ENCODE results near the gene GPN2. TPM values are rescaled to one million over a fixed set of nuclear protein-coding genes. Genes with fewer than 3 reads are reported as not detected.
"Not testable (repeated sequence)": the region's sequence is repeated elsewhere in the genome, so short reads cannot be mapped to it uniquely, and the experiment has no call there.

Gene GPN2
- total RNA-seq, 1 experiment from 2014 or later: 11.9 TPM

DNA sequence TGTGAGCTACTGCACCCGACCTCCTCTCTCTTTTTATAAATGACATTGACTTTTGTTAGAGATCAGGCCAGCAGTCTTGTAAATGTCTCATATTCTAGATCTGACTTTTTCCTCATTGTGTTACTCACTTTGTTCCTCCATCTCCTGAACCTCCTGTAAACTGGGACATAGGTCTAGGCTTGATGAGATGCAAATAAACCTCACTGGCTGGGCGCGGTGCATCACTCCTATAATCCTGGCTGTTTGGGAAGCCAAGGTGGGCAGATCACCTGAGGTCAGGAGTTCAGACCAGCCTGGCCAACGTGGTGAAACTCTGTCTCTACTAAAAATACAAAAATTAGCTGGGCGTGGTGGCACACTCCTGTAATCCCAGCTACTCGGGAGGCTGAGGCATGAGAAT lies 42.3 kb downstream of the GPN2 start:
- not testable (repeated sequence) for DNase-seq (ENCODE audit: low read depth in 1 of 2, low spot score in 2 of 2); H3K4me3 ChIP-seq; H3K9me3 ChIP-seq (replicated peaks); H3K27ac ChIP-seq; H3K27me3 ChIP-seq (replicated peaks)
- Histone ChIP-seq H3K4me1 (replicated peaks) (peaks cover 14% of the 10 kb centered on the region), H3K36me3 (peaks cover 49% of the 10 kb centered on the region)

DNA sequence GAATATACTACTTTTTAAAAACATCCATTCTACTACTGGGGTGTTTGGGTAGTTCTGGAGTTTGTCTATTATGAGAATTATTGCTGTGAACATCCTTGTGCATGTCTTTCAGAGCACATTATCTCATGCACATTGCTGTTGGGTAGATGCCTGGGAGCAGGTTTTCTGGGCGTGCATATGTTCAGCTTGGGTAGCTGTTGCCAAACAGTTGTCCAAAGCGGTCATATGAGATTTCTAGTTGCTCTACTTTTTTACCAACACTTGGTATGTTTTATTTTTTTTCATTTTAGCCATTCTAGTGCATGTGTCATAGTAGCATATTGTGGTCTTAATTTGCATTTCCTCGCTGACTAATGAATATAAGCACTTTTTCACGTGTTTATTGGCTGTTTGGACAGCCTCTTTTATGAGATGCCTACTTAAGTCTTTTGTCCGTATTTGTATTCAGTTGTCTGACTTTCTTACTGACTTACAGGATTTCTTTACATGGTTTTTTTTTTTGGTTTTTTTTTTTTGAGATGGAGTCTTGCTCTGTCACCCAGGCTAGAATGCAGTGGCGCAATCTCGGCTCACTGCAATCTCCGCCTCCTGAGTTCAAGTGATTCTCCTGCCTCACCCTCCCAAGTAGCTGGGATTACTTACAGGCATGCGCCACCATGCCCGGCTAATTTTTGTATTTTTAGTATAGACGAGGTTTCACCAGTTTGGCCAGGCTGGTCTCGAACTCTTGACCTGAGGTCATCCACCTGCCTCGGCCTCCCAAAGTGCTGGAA lies 45.5 kb downstream of the GPN2 start:
- Histone ChIP-seq H3K27ac (no peak overlapping the region), H3K27me3 (replicated peaks) (no peaks in the 10 kb centered on the region), H3K4me3 (no peak overlapping the region), H3K36me3 (peaks cover 33% of the 10 kb centered on the region), H3K9me3 (replicated peaks) (no peaks in the 10 kb centered on the region), H3K4me1 (replicated peaks) (peaks cover 13% of the 10 kb centered on the region)
- DNase-seq (ENCODE audit: low read depth in 1 of 2, low spot score in 2 of 2): no peak

DNA sequence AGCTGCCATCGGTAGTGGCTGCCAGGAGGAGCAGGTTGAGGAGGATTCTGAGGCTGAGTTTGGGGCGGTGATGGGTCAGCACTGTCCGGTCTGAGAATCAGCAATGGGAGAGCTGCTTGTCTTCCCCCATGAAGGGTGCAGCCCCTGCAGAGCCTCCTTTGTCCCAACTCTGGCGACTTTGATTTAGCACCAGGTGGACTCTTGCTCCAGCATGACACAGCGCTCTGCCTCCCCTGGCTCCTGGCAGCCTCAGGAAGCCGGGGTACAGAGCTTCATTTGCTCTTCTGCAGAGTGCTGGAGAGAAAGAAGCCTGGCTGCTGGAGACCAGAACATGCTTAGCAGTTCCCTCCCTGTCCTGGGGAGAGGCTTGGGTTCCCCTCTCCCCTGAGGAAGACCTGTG lies 50.3 kb downstream of the GPN2 start:
- Histone ChIP-seq H3K27ac (no peak overlapping the region), H3K4me3 (no peak overlapping the region), H3K9me3 (replicated peaks) (no peaks in the 10 kb centered on the region), H3K4me1 (replicated peaks) (no peaks in the 10 kb centered on the region), H3K27me3 (replicated peaks) (no peaks in the 10 kb centered on the region), H3K36me3 (peaks cover 38% of the 10 kb centered on the region)
- no peak for DNase-seq (ENCODE audit: low read depth in 1 of 2, low spot score in 2 of 2)

DNA sequence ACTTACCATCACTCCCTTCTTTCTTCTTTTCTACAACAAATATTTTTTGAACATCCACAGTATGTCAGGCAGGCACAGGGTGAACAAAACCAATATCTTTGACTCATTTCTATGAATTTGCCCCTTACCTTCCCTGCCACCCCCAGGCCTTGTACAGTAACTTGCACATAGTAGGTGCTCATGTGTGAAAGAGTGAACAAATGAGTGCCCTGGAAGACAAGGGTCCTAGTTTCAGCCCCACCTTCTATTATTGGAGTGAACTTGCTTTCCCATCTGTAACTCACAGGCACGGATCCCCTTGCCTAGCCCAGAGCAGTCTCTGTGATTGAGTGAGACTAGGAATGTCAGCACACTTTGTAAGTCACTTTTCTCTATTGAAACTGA lies 50.8 kb downstream of the GPN2 start:
- DNase-seq (ENCODE audit: low read depth in 1 of 2, low spot score in 2 of 2): no peak
- H3K4me1 ChIP-seq (replicated peaks): no peaks in the 10 kb centered on the region
- H3K4me3 ChIP-seq: no peak overlapping the region
- H3K27ac ChIP-seq: no peak overlapping the region
- H3K36me3 ChIP-seq: peaks cover 43% of the 10 kb centered on the region
- no peaks in the 10 kb centered on the region for H3K27me3 ChIP-seq (replicated peaks)
- H3K9me3 ChIP-seq (replicated peaks): no peaks in the 10 kb centered on the region

DNA sequence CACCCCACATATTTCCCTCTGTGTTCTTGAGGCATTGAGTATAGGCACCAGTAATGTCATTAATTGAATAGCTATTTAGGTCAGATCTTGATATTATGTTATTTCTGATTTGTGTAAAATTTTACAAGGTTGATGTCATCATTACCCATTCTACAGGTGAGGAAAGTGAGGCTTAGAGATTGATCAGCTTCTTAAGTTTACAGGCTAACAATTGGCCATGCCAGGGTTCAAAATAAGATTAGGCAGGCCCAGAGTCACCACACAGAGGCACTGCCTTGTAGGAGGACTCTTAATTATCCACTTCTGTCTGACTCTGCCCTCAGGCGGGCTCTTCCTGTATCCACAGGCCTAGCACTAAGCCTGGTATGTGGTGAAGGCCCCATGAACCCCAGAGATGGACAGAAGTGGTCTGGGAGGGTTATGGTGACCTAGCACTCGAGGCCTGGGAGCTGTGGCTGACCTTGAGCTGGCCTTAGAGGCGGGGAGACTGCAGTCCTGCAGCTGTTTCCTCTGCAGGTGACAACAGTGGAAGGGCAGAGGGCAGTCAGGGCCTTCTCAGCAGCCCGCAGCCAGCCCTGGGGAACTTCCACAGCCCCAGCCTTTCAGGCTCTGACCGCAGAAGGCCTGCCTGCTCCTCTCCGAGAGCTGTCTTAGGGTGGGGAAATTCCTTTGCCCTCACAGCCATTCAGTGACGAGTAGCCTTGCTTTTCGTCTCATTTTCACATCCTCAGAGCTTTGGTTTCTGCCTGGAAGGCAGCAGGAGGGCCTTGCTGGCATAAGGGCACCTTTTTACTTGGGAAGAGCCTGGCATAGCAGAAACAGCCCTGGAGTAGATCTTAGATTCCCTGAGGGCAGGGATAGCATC lies 51.4 kb downstream of the GPN2 start:
- no peak overlapping the region for H3K27ac ChIP-seq

DNA sequence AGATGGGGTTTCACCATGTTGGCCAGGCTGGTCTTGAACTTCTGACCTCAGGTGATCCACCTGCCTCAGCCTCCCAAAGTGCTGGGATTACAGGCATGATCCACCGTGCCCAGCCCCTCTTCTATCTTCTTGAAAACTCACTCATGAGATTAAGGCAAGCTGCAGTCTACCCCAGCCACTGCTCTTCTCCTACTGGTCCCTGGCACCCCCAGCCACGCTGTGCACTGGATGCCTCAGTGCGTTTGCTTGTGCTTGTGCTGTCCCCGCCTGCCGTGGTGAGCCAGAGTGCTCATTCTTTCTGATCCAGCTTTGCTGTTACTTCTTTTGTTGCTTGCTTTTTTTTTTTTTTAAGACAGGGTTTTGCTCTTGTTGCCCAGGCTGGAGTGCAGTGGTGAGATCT lies 52.4 kb downstream of the GPN2 start:
- H3K4me3 ChIP-seq; H3K4me1 ChIP-seq (replicated peaks); H3K27me3 ChIP-seq (replicated peaks); DNase-seq (ENCODE audit: low read depth in 1 of 2, low spot score in 2 of 2); H3K9me3 ChIP-seq (replicated peaks); H3K27ac ChIP-seq: not testable (repeated sequence)
- H3K36me3 ChIP-seq: peaks cover 58% of the 10 kb centered on the region

More for the DNA sequence above, 51.4 kb downstream of the GPN2 start:
- Histone ChIP-seq H3K9me3 (replicated peaks) (no peaks in the 10 kb centered on the region), H3K4me1 (replicated peaks) (no peaks in the 10 kb centered on the region), H3K27me3 (replicated peaks) (no peaks in the 10 kb centered on the region), H3K36me3 (peaks cover 48% of the 10 kb centered on the region), H3K4me3 (no peak overlapping the region)
- no peak for DNase-seq (ENCODE audit: low read depth in 1 of 2, low spot score in 2 of 2)

DNA sequence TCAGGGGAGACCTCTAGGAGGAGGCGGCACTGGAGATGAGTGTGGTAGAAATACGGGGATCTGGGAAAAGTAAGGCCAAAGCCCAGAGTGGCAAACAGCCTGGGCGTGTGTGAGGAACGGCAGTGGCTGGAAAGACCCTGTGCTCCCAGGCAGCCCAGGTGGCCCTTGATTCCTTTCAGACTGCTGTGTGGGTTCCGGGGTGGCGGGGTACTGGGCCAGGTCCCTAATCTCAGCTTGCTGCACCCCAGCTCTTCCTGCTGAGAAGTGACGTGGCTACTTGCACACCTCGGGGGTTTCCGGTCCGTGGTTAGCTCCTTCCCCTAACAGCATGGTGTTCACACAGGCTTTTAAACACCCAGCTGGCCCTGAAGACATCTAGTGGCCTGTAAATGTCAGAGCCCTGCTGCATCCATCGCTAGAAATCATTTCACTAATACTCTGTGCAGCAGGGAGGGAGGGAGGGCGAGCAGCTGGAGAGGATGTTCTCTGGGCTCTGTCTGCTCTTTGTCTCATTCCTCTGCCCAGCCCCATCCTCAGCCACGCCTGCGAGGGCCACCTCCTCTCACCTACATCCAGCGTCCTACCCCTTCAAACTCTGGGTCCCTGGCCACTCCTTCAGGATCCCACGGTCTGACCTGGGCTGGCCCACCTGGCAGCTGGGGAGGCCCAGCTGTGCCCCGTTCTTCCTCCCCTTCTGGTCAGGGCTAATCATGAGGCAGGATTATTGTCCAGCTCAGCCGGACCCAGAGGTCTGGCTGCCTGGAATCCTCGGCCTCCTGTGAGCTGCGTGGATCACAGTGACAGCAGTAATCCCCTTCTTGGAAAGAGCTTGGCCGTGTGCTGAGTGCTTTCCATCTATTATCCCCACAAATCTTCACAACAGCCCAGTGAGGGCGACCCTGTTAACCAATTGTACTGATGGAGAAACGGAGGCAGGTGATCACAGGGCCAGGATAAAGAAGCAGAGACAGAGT lies 56.4 kb downstream of the GPN2 start:
- Histone ChIP-seq H3K4me1 (replicated peaks) (peaks cover 11% of the 10 kb centered on the region), H3K9me3 (replicated peaks) (no peaks in the 10 kb centered on the region), H3K4me3 (no peak overlapping the region), H3K36me3 (peaks cover 48% of the 10 kb centered on the region), H3K27me3 (replicated peaks) (no peaks in the 10 kb centered on the region), H3K27ac (no peak overlapping the region)
- DNase-seq (ENCODE audit: low read depth in 1 of 2, low spot score in 2 of 2): no peak

DNA sequence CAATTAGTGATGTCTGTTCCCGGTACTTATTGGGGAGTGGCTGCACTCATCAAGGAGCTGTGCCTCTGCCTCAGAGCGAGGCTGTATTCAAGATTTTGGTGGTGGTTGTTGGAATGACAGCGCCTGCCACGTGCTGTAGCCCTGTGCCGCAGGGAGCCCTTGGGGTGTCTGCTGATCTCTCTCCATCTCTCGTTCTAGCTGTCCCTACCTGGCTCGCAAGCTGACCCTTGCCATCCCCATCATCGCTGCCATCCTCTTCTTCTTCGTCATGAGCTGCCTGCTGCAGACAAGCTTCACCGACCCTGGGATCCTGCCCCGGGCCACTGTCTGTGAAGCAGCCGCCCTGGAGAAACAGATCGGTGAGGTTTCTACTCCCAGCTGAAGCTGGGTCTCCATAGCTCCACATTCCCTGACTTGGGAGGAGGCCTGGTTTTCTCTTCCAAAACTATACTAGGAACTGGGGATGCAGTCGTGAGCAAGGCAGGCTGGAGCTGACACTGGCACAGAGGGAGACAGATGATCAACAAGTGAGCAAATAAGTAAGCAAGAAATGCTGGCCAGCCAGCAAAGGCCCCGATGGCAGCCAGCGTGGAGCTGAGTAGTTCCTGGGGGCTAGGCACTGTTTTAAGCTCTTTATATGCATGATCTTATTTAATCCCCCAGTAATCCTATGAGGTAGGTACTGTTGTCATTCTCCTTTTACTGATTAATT lies 57.7 kb downstream of the GPN2 start:
- Histone ChIP-seq H3K36me3 (peaks cover 41% of the 10 kb centered on the region), H3K27ac (no peak overlapping the region), H3K4me3 (no peak overlapping the region), H3K9me3 (replicated peaks) (no peaks in the 10 kb centered on the region), H3K4me1 (replicated peaks) (peaks cover 15% of the 10 kb centered on the region), H3K27me3 (replicated peaks) (no peaks in the 10 kb centered on the region)
- no peak for DNase-seq (ENCODE audit: low read depth in 1 of 2, low spot score in 2 of 2)

DNA sequence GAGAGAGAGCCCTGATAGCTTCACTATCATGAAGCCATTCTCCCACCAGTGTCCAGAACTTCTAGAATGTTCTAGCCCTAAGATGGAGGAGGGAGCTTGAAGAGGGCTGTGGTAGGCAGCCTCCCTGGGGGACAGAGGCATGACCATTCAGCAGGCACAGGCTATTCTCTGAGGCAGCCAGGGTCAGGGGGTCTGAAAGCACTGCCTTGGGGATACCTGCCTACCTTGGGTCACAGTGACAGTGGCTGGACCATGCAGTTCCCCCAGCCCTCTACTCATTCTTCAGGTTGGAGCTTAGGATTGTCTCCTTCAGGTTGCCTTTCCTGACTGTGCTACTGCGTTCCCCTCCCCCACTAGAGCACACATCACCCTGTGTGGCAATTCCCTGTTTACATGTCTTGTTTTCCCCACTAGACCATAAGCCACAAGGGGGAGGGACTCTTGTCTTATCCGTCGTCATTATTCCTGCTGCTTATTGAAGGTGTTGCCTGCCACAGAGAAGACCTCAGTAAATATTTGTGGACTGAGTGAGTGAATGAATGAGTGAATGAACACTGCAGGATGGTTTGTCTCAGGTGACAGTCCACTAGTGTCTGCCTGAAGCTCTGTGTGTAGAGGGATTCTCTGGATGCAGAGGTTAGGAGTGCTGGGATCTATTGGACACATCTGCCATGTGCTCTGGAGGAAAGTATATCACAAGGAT lies 58.4 kb downstream of the GPN2 start:
- Histone ChIP-seq H3K9me3 (replicated peaks) (no peaks in the 10 kb centered on the region), H3K4me1 (replicated peaks) (peaks cover 17% of the 10 kb centered on the region), H3K36me3 (peaks cover 41% of the 10 kb centered on the region), H3K27ac (no peak overlapping the region), H3K27me3 (replicated peaks) (no peaks in the 10 kb centered on the region), H3K4me3 (no peak overlapping the region)
- DNase-seq (ENCODE audit: low read depth in 1 of 2, low spot score in 2 of 2): peak; percentile 62 to 63

DNA sequence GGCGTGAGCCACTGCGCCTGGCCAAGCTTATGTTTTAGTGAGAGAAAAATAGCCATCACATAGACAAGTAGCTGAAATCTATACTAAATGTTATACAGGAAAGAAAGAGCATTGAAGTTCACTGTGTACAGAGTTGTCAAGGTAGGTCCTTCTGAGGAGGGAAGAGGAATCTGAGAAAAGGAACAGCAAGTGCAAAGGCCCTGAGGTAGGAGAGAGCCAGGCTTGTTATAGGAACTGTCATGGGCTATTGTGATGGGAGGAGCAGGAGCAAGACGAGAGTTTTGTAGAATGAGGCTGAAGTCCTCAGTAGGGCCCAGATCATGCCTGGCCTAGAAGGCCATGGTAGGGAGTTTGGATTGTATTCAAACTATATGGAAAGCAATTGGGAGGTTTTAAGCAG lies 59.0 kb downstream of the GPN2 start:
- H3K9me3 ChIP-seq (replicated peaks): no peaks in the 10 kb centered on the region
- DNase-seq (ENCODE audit: low read depth in 1 of 2, low spot score in 2 of 2): no peak
- no peak overlapping the region for H3K27ac ChIP-seq
- H3K27me3 ChIP-seq (replicated peaks): no peaks in the 10 kb centered on the region
- H3K36me3 ChIP-seq: peaks cover 41% of the 10 kb centered on the region
- H3K4me1 ChIP-seq (replicated peaks): peaks cover 21% of the 10 kb centered on the region
- H3K4me3 ChIP-seq: no peak overlapping the region

DNA sequence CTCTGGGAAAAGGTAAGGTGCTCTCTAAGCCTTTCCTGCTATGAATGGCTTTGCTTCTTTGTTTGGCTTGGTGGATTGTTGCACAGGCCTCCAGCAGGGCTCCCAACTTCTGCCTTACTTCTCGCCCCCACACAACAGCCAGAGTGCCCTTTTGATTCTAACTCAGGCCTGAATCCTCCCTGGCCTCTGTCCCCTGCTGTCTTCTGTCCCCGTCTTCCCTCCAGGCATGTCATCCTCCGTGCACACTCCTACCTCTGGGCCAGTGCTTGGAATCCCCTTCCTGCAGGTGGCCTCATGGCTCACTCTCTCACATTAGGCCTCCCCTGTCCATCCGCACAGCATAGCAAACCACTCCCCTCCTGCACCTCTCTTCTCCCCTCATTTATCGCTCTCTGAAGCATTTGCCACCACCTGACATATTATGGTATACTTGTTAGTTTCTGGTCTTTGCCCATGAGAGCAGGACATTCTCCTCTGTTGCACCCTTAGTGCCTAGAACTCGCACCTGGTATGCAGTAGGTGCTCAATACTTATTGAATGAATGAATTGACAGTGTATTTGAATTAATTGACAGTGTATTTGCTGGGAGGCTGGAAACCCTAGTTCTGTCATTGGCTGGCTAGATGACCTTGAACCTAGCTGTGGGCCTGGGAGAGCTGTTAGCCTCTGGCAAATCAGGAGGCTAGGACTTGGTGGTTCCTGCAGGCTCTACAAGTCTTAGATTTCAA lies 60.7 kb downstream of the GPN2 start:
- H3K4me3 ChIP-seq: no peak overlapping the region
- H3K4me1 ChIP-seq (replicated peaks): peaks cover 26% of the 10 kb centered on the region
- H3K27ac ChIP-seq: no peak overlapping the region
- H3K27me3 ChIP-seq (replicated peaks): no peaks in the 10 kb centered on the region
- DNase-seq (ENCODE audit: low read depth in 1 of 2, low spot score in 2 of 2): no peak
- peaks cover 30% of the 10 kb centered on the region for H3K36me3 ChIP-seq
- no peaks in the 10 kb centered on the region for H3K9me3 ChIP-seq (replicated peaks)

DNA sequence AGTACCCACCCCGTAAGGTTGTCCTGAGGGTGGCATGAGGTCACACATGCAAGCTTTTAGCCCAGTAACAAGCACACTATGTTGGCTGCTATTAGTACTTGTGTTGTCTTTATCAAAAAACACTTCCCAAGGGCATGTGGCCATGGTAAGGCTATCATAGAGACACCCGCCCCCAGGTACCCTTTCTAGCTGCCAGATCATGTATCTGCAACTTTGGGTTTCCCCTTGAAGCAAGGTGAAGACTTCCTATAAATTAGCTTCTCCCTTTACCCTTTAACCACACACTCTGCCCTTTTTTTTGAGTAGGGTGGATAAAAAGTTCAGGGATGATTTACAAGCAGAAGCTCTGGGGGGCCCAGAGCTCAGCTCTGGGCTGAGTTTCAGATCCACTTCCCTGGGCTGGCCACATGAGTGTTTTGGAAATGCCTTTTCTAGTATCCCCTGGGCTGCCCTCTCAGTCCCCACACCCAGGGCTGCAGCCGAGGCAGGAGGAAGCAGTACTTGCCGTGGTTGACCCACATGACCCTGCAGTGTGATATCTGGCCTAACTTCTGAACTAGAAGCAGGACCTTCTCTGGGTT lies 61.6 kb downstream of the GPN2 start:
- Histone ChIP-seq H3K36me3 (peaks cover 23% of the 10 kb centered on the region), H3K4me3 (no peak overlapping the region), H3K9me3 (replicated peaks) (no peaks in the 10 kb centered on the region), H3K27me3 (replicated peaks) (no peaks in the 10 kb centered on the region), H3K27ac (no peak overlapping the region), H3K4me1 (replicated peaks) (peaks cover 26% of the 10 kb centered on the region)
- no peak for DNase-seq (ENCODE audit: low read depth in 1 of 2, low spot score in 2 of 2)
